Measurements from ENCODE around the gene BOLA1. TPM values are rescaled to one million over a fixed set of nuclear protein-coding genes. Genes with fewer than 3 reads are reported as not detected.

Gene BOLA1
- total and polyA plus RNA-seq, 2 of the 13 experiments (the other 11 are each of a cell fraction or from before 2014, with no cell fraction given): 3.2 to 4.2 TPM

- TF ChIP-seq CREB3 (CRISPR knock-in tag; IDR thresholded peaks at IDR 0.05) (no peak), JDP2 (CRISPR knock-in tag; IDR thresholded peaks at IDR 0.05; ENCODE audit: borderline replicate concordance) (no peak), NFYB (CRISPR knock-in tag; IDR thresholded peaks at IDR 0.05) (no peak; the same call in 1 of the 2 replicates), SETDB1 (CRISPR knock-in tag; IDR thresholded peaks at IDR 0.05; ENCODE audit: borderline replicate concordance) (no peak), SNAPC2 (CRISPR knock-in tag; IDR thresholded peaks at IDR 0.05) (peak; percentile 38; the same call in 1 of the 2 replicates), GRHL1 (CRISPR knock-in tag; conservative IDR thresholded peaks at IDR 0.05) (no peak), ZNF207 (IDR thresholded peaks at IDR 0.05; ENCODE audit: borderline replicate concordance) (no peak), STAG1 (CRISPR knock-in tag; IDR thresholded peaks at IDR 0.05) (peak; percentile 55), ZNF253 (CRISPR knock-in tag; IDR thresholded peaks at IDR 0.05; ENCODE audit: borderline replicate concordance) (no peak), ZNF644 (CRISPR knock-in tag; IDR thresholded peaks at IDR 0.05; ENCODE audit: low read depth) (peak; percentile 76; the same call in 1 of the 2 replicates), ERF (CRISPR knock-in tag; IDR thresholded peaks at IDR 0.05) (0 out of 2 replicates have a peak, but pooled peaks have one; percentile 6), HNRNPK (IDR thresholded peaks at IDR 0.05; ENCODE audit: low read depth, low read length, poor library complexity, severe bottlenecking) (no peak), CREM (IDR thresholded peaks at IDR 0.05) (peak; percentile 67; the same call in 1 of the 2 replicates), CREM (CRISPR knock-in tag; IDR thresholded peaks at IDR 0.05) (no peak), ATF1 (CRISPR knock-in tag; IDR thresholded peaks at IDR 0.05) (0 out of 2 replicates have a peak, but pooled peaks have one; percentile 6), SUZ12 (IDR thresholded peaks at IDR 0.05; ENCODE audit: low read depth, low read length) (no peak), CBX2 (IDR thresholded peaks at IDR 0.05; ENCODE audit: low read depth, low read length) (no peak), CBX2 (CRISPR knock-in tag; IDR thresholded peaks at IDR 0.05; ENCODE audit: low read depth) (no peak), ZNF180 (CRISPR knock-in tag; IDR thresholded peaks at IDR 0.05; ENCODE audit: borderline replicate concordance, low read depth) (no peak)
- TF ChIP-seq, protein P1, sequence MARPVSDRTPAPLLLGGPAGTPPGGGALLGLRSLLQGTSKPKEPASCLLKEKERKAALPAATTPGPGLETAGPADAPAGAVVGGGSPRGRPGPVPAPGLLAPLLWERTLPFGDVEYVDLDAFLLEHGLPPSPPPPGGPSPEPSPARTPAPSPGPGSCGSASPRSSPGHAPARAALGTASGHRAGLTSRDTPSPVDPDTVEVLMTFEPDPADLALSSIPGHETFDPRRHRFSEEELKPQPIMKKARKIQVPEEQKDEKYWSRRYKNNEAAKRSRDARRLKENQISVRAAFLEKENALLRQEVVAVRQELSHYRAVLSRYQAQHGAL (CRISPR knock-in tag; IDR thresholded peaks at IDR 0.05; ENCODE audit: not compliant biosample characterization): peak; percentile 34
- TF ChIP-seq, protein P2, sequence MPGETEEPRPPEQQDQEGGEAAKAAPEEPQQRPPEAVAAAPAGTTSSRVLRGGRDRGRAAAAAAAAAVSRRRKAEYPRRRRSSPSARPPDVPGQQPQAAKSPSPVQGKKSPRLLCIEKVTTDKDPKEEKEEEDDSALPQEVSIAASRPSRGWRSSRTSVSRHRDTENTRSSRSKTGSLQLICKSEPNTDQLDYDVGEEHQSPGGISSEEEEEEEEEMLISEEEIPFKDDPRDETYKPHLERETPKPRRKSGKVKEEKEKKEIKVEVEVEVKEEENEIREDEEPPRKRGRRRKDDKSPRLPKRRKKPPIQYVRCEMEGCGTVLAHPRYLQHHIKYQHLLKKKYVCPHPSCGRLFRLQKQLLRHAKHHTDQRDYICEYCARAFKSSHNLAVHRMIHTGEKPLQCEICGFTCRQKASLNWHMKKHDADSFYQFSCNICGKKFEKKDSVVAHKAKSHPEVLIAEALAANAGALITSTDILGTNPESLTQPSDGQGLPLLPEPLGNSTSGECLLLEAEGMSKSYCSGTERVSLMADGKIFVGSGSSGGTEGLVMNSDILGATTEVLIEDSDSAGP (CRISPR knock-in tag; IDR thresholded peaks at IDR 0.05; ENCODE audit: borderline replicate concordance): peak; percentile 45; the same call in 1 of the 2 replicates
- TF ChIP-seq, protein P3, sequence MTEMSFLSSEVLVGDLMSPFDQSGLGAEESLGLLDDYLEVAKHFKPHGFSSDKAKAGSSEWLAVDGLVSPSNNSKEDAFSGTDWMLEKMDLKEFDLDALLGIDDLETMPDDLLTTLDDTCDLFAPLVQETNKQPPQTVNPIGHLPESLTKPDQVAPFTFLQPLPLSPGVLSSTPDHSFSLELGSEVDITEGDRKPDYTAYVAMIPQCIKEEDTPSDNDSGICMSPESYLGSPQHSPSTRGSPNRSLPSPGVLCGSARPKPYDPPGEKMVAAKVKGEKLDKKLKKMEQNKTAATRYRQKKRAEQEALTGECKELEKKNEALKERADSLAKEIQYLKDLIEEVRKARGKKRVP (CRISPR knock-in tag; IDR thresholded peaks at IDR 0.05): no peak
Observed at GRCh38 chr1:149888247-149888998, 10.9 kb upstream of the BOLA1 start (continued).

All from HepG2 (cell line).